Amniotic stem cell (primary cell): ENCODE results near the gene ACAP1.
A peak's percentile ranks its signal among the peaks of the same experiment; 100 is the strongest.

ENCODE experiments used
- DNase-seq: peaks from one replicate; lab custom pipeline; 2025; lab: John Stamatoyannopoulos, UW

The ACAP1 gene

GRCh38 chr17:7336240-7337175, at the start of gene ACAP1:
ACAP1 (plus strand) TSS chr17:7336529; CDS start chr17:7336735, 206 bp downstream.
- DNase-seq, result no peak

- DNase-seq, result no peak
Measured at GRCh38 chr17:7289256-7290032, 46.9 kb upstream of the ACAP1 start.

- DNase-seq, result no peak
Measured at GRCh38 chr17:7290166-7290565, 46.2 kb upstream of the ACAP1 start.

GRCh38 chr17:7290685-7291084, 45.6 kb upstream of the ACAP1 start:
- DNase-seq, result no peak

GRCh38 chr17:7292194-7292593, 44.1 kb upstream of the ACAP1 start:
- no peak for DNase-seq

- no peak for DNase-seq
Measured at GRCh38 chr17:7292729-7293128, 43.6 kb upstream of the ACAP1 start.

- no peak for DNase-seq
Measured at GRCh38 chr17:7293159-7293558, 43.2 kb upstream of the ACAP1 start.

GRCh38 chr17:7293816-7294613, 42.3 kb upstream of the ACAP1 start:
- no peak for DNase-seq

- DNase-seq, result no peak
Measured at GRCh38 chr17:7294614-7295153, 41.6 kb upstream of the ACAP1 start, which contains the start of gene YBX2. YBX2 (minus strand) TSS chr17:7294639; CDS start chr17:7294500, 139 bp downstream.

GRCh38 chr17:7295230-7296180, 40.8 kb upstream of the ACAP1 start:
- no peak for DNase-seq

GRCh38 chr17:7296189-7296861, 40.0 kb upstream of the ACAP1 start:
- peak; percentile 28 for DNase-seq

GRCh38 chr17:7304179-7304578, 32.1 kb upstream of the ACAP1 start:
- DNase-seq, result no peak

GRCh38 chr17:7306911-7307685, 29.2 kb upstream of the ACAP1 start, which contains the start of gene EIF5A:
EIF5A (plus strand) TSS chr17:7307628; CDS start chr17:7309636, 2,008 bp downstream.
- DNase-seq, result peak; percentile 100

- no peak for DNase-seq
Measured at GRCh38 chr17:7307686-7308624, 28.4 kb upstream of the ACAP1 start.

GRCh38 chr17:7308625-7309433, 27.5 kb upstream of the ACAP1 start:
- DNase-seq, result peak; percentile 60

GRCh38 chr17:7309628-7310027, 26.7 kb upstream of the ACAP1 start:
- DNase-seq, result no peak

GRCh38 chr17:7311110-7311705, 25.1 kb upstream of the ACAP1 start:
- no peak for DNase-seq
